Measurements from ENCODE around the gene CCR8. TPM values are rescaled to one million over a fixed set of nuclear protein-coding genes. Genes with fewer than 3 reads are reported as not detected.
"Not testable (repeated sequence)": the region's sequence is repeated elsewhere in the genome, so short reads cannot be mapped to it uniquely, and the experiment has no call there.

The CCR8 gene
- polyA plus RNA-seq, 1 donor = 0.09 TPM

DNA sequence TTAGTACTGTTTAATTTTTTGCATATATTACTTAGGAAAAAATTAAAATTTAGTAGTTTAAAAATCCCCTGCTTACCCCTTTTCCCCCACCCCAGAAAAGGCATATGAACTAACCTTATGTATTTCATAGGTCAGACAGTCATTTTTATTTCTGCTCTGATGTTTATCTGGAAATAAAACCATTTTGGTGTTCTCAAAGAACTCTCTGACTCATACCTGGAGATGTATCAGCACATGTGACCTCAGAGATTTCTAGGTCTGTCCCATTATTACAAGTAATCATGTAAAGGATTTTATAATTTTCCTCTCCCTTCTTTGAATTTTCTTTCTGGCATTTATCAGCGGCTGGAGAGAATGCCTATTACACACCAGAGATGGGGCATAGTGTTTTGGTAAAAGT lies 14.1 kb upstream of the CCR8 start:
- WGBS (ENCODE audit: insufficient coverage, low lambda C conversion rate) = no CpG with 5 or more reads among the region's 1 CpG
- Histone ChIP-seq H3K4me1 (ENCODE audit: control insufficient read depth, insufficient read depth, low read length) (peaks cover 7% of the 10 kb centered on the region), H3K27ac (ENCODE audit: low read length) (no peak overlapping the region), H3K4me3 (ENCODE audit: low read length) (no peak overlapping the region), H3K9me3 (ENCODE audit: control insufficient read depth, low read depth, low read length) (peaks cover 19% of the 10 kb centered on the region), H3K27me3 (ENCODE audit: control insufficient read depth, insufficient read depth, low read length) (no peaks in the 10 kb centered on the region), H3K36me3 (ENCODE audit: control insufficient read depth, insufficient read depth, low read length) (no peaks in the 10 kb centered on the region)
- DNase-seq = no peak

DNA sequence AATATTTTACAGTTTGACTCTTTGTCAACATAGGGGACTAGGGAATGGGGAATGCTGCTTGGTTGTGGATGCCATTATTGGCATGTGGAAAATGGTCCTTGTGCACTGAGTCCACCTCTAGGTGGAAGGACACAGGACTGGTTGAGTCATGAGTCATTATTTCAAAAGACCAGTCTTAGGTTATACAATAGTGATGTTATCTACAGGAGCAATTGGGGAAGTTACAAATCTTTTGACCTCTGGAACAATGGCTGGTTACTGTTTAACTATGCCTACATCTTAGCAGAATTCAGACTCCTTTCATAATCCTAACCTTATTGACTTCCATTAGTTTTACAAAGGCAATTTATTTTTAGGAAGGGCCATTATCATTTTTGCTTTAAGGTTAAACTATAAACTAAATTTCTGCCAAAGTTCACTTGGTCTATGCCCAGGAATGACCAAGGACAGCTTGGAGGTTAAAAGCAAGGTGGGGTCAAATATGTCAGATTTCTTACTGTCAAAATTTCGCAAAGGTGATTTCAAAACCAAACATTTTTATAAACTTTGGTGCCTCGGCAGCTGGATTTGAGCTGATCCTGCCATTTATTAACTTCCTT lies 11.8 kb upstream of the CCR8 start:
- no CpG with 5 or more reads among the region's 2 CpGs for WGBS (ENCODE audit: insufficient coverage, low lambda C conversion rate)
- Histone ChIP-seq H3K4me1 (ENCODE audit: control insufficient read depth, insufficient read depth, low read length) (peaks cover 7% of the 10 kb centered on the region), H3K4me3 (ENCODE audit: low read length) (no peak overlapping the region)

DNA sequence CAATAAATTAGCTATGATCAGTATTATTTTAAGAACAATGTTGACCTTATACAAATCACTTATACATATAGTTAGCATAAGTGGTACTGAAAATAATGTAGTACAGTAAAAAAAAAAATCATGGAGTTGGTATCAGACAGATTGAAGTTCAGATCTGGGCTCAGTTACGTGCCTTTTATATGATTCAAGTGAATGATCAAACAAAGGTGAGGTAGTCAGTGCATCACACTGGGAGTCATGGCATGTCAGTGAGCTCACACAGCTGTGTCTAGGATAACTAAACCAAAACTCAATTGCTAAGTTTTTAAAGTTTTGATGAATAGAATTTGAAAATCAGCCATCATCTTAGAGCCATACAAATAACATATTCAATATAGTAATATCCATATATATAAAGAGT lies 11.2 kb upstream of the CCR8 start:
- no CpG with 5 or more reads among the region's 1 CpG for WGBS (ENCODE audit: insufficient coverage, low lambda C conversion rate)
- no peaks in the 10 kb centered on the region for H3K27me3 ChIP-seq (ENCODE audit: control insufficient read depth, insufficient read depth, low read length)
- H3K36me3 ChIP-seq (ENCODE audit: control insufficient read depth, insufficient read depth, low read length) = no peaks in the 10 kb centered on the region
- no peak overlapping the region for H3K4me3 ChIP-seq (ENCODE audit: low read length)
- peaks cover 19% of the 10 kb centered on the region for H3K9me3 ChIP-seq (ENCODE audit: control insufficient read depth, low read depth, low read length)
- DNase-seq = peak in 1 of 2 donors; percentile 51
- H3K4me1 ChIP-seq (ENCODE audit: control insufficient read depth, insufficient read depth, low read length) = peaks cover 7% of the 10 kb centered on the region
- H3K27ac ChIP-seq (ENCODE audit: low read length) = peak overlapping the region; percentile 66

More for the DNA sequence above, 11.8 kb upstream of the CCR8 start:
- Histone ChIP-seq H3K27ac (ENCODE audit: low read length) (peak overlapping the region; percentile 66), H3K9me3 (ENCODE audit: control insufficient read depth, low read depth, low read length) (peaks cover 19% of the 10 kb centered on the region), H3K36me3 (ENCODE audit: control insufficient read depth, insufficient read depth, low read length) (no peaks in the 10 kb centered on the region), H3K27me3 (ENCODE audit: control insufficient read depth, insufficient read depth, low read length) (no peaks in the 10 kb centered on the region)
- peak; percentile 78 to 91 for DNase-seq

DNA sequence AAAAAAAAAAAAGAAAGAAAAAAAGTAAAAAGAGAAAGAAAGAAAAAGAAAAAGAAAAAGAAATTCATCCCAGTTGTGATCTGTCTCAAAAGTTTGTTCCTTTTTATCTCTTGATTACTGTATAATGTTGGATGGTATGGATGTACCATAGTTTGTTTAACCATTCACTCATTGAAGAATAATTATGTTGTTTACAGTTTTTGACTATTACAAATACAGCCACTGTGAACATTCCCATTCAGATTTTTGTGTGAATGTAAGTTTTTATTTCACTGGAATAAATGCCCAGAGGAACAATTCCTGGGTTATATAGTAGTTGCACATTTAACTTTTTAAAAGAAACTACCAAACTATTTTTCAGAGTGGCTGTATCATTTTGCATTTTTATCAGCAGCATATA lies 10.3 kb upstream of the CCR8 start:
- DNase-seq = no peak
- Histone ChIP-seq H3K36me3 (ENCODE audit: control insufficient read depth, insufficient read depth, low read length) (no peaks in the 10 kb centered on the region), H3K4me1 (ENCODE audit: control insufficient read depth, insufficient read depth, low read length) (peaks cover 7% of the 10 kb centered on the region), H3K27me3 (ENCODE audit: control insufficient read depth, insufficient read depth, low read length) (no peaks in the 10 kb centered on the region), H3K9me3 (ENCODE audit: control insufficient read depth, low read depth, low read length) (peaks cover 19% of the 10 kb centered on the region), H3K4me3 (ENCODE audit: low read length) (no peak overlapping the region), H3K27ac (ENCODE audit: low read length) (no peak overlapping the region)

DNA sequence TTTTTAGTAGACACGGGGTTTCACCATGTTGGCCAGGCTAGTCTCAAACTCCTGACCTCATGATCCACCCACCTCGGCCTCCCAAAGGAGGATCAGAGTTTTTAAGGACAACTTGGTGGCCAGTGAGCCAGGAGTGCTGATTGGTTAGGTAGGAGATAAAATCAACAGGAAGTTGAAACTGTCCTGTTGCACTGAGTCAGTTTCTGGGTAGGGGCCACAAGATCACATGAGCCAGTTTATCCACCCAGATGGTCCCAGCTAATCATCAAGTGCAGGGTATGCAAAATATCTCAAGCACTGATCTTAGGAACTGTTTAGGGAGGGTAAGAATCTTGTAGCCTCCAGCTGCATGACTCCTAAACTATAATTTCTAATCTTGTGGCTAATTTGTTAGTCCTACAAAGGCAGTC lies 7.9 kb upstream of the CCR8 start:
- H3K27me3 ChIP-seq (ENCODE audit: control insufficient read depth, insufficient read depth, low read length); DNase-seq; H3K9me3 ChIP-seq (ENCODE audit: control insufficient read depth, low read depth, low read length); H3K27ac ChIP-seq (ENCODE audit: low read length); H3K4me1 ChIP-seq (ENCODE audit: control insufficient read depth, insufficient read depth, low read length); H3K4me3 ChIP-seq (ENCODE audit: low read length); H3K36me3 ChIP-seq (ENCODE audit: control insufficient read depth, insufficient read depth, low read length): not testable (repeated sequence)
- WGBS (ENCODE audit: insufficient coverage, low lambda C conversion rate) = no CpG with 5 or more reads among the region's 2 CpGs

DNA sequence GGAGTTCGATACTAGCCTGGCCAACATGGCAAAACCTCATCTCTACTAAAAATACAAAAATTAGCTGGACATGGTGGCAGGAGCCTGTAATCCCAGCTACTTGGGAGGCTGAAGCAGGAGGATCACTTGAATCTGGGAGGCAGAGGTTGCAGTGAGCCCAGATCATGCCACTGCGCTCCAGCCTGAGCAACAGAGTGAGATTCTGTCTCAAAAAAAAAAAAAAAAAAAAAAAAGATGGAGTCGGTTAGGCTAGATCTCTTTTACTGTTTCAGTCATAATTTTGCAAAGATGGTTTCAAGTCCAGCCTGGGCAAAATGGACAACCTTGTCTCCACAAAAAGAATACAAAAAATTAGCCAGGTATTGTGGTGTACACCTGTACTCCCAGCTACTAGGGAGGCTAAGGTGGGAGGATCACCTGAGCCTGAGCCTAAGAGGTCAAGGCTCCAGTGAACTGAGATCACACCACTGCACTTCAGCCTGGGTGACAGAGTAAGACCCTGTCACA lies 7.2 kb upstream of the CCR8 start:
- H3K4me1 ChIP-seq (ENCODE audit: control insufficient read depth, insufficient read depth, low read length); DNase-seq; H3K9me3 ChIP-seq (ENCODE audit: control insufficient read depth, low read depth, low read length); H3K36me3 ChIP-seq (ENCODE audit: control insufficient read depth, insufficient read depth, low read length); H3K27me3 ChIP-seq (ENCODE audit: control insufficient read depth, insufficient read depth, low read length); H3K4me3 ChIP-seq (ENCODE audit: low read length); H3K27ac ChIP-seq (ENCODE audit: low read length): not testable (repeated sequence)
- WGBS (ENCODE audit: insufficient coverage, low lambda C conversion rate) = no CpG with 5 or more reads among the region's 3 CpGs

DNA sequence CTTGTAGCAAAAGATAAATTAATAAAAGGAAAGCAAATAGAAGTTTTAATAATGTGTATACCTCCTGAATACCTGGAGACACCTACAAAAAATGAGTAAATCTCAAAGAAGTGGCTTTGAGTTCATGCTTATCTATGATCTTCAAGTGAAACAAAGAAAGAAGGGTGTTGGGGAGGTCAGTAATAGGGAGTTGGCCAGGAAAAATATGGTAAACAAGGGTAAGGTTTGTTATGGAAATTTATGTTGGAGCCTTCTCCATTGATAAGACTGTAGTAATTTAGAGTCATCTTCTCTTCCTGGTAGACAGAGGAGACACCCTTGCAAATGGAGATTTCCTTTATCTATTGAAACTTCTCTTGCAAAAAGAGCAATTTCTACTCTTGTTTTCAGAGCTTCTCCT lies 6.6 kb upstream of the CCR8 start:
- DNase-seq = no peak
- H3K27ac ChIP-seq (ENCODE audit: low read length) = no peak overlapping the region
- H3K4me1 ChIP-seq (ENCODE audit: control insufficient read depth, insufficient read depth, low read length) = peaks cover 3% of the 10 kb centered on the region
- no peaks in the 10 kb centered on the region for H3K27me3 ChIP-seq (ENCODE audit: control insufficient read depth, insufficient read depth, low read length)
- no peaks in the 10 kb centered on the region for H3K9me3 ChIP-seq (ENCODE audit: control insufficient read depth, low read depth, low read length)
- H3K4me3 ChIP-seq (ENCODE audit: low read length) = no peak overlapping the region
- no peaks in the 10 kb centered on the region for H3K36me3 ChIP-seq (ENCODE audit: control insufficient read depth, insufficient read depth, low read length)

DNA sequence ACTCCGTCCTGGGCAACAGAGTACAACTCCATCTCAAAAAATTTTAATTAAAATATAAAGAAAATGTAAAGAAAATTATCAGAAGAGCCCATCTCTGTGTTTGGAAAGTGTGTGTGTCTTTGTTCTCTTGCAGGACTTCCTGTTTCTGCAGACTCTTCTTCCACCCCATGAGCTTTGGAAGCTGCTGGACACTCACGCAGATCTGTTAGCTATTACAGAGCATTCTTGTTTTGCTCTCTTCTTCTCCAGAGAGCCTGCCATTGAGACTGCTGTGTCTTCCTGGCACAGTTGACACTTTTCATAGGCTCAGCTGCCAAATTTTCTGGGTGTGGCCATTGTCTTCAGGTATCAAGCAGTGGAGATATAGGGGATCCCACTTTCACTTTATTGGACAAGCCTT lies 6.0 kb upstream of the CCR8 start:
- Histone ChIP-seq H3K27ac (ENCODE audit: low read length) (no peak overlapping the region), H3K36me3 (ENCODE audit: control insufficient read depth, insufficient read depth, low read length) (no peaks in the 10 kb centered on the region), H3K27me3 (ENCODE audit: control insufficient read depth, insufficient read depth, low read length) (no peaks in the 10 kb centered on the region), H3K4me3 (ENCODE audit: low read length) (no peak overlapping the region), H3K4me1 (ENCODE audit: control insufficient read depth, insufficient read depth, low read length) (no peaks in the 10 kb centered on the region), H3K9me3 (ENCODE audit: control insufficient read depth, low read depth, low read length) (no peaks in the 10 kb centered on the region)
- no peak for DNase-seq
- WGBS (ENCODE audit: insufficient coverage, low lambda C conversion rate) = no CpG with 5 or more reads among the region's 2 CpGs

DNA sequence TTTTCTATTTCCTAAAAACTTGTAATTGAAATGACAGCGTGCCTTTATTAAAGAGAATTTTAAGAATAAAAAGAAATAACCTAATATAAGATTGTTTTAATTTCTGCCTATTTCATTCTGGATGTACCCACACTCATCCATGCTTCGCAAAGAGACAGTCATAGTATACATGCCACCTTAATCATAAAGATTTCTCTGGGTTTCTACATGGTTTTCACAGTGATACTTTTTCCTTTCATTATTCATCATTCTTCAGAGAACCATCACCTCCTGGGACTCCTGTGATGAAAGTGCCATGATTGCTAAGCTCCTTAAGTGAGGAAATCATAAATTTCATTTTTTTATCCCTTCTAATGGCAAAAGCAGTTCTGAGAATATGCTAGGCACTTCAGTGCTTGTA lies 4.3 kb upstream of the CCR8 start:
- no peak overlapping the region for H3K4me3 ChIP-seq (ENCODE audit: low read length)
- H3K4me1 ChIP-seq (ENCODE audit: control insufficient read depth, insufficient read depth, low read length) = no peaks in the 10 kb centered on the region
- WGBS (ENCODE audit: insufficient coverage, low lambda C conversion rate) = 100% methylated on average over 1 of the region's 2 CpGs
- DNase-seq = no peak
- no peak overlapping the region for H3K27ac ChIP-seq (ENCODE audit: low read length)
- no peaks in the 10 kb centered on the region for H3K36me3 ChIP-seq (ENCODE audit: control insufficient read depth, insufficient read depth, low read length)
- no peaks in the 10 kb centered on the region for H3K9me3 ChIP-seq (ENCODE audit: control insufficient read depth, low read depth, low read length)
- H3K27me3 ChIP-seq (ENCODE audit: control insufficient read depth, insufficient read depth, low read length) = no peaks in the 10 kb centered on the region

DNA sequence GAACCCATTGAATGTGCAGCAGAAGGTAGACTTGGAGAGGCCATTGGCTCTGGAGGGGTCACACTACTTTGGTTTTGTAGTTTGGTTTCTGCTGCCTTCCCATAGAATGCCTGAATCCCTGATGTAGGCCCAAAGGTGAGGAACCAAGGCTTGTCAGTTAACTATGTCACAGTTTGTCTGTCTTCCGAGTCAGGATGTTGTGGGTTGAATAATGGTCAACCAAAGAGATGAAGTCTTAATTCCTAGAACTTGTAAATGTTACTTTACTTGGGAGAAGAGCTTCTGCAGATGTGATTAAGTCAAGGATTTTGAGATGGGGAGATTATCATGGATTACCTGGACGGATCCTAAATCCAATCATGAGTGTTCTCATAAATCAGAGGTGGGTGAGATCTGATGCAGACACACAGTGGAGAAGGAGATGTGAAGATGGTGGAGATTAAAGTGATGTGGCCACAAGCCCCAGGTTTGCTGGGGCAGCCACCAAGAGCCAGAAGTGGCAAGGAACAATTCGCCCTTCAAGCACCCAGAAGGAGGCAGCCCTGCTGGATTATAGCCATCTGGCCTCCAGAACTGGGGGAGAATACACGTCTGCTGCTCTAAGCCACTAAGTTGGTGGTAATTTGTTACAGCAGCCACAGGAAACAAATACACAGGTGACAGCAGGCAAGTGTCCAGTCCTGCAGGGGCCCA lies 2.3 kb upstream of the CCR8 start:
- no peak overlapping the region for H3K4me3 ChIP-seq (ENCODE audit: low read length)
- no CpG with 5 or more reads among the region's 4 CpGs for WGBS (ENCODE audit: insufficient coverage, low lambda C conversion rate)
- no peaks in the 10 kb centered on the region for H3K4me1 ChIP-seq (ENCODE audit: control insufficient read depth, insufficient read depth, low read length)
- H3K27me3 ChIP-seq (ENCODE audit: control insufficient read depth, insufficient read depth, low read length) = no peaks in the 10 kb centered on the region
- H3K9me3 ChIP-seq (ENCODE audit: control insufficient read depth, low read depth, low read length) = no peaks in the 10 kb centered on the region
- no peak overlapping the region for H3K27ac ChIP-seq (ENCODE audit: low read length)
- no peak for DNase-seq
- H3K36me3 ChIP-seq (ENCODE audit: control insufficient read depth, insufficient read depth, low read length) = no peaks in the 10 kb centered on the region

DNA sequence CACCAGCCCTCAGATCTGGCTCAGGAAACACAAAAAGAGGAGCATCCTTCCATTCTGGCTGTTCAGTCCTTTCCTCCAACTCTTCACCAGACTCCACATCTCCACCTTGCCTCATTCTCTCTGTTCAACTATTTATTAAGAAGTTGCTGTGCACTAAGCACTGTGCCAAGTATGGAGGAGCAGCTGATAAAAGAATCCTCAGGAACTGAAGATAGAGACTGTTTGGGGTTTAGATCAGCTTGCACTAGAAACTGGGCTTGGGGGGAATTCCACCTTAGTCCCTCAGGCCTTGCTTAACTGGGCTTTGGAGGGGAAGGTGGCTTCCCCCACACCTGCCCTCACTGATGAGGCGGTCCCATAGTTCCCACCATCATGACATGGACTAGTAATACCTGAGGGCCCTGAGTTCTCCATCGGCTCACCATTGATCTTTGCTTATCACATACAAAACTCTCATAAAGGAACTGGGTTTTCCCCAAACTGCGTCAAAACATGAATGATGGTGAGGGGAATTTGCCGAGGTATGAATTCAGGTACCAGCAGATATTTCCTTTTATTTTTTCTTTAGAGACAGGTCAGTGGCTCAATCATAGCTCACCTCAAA lies 1.7 kb upstream of the CCR8 start:
- Histone ChIP-seq H3K36me3 (ENCODE audit: control insufficient read depth, insufficient read depth, low read length) (no peaks in the 10 kb centered on the region), H3K27me3 (ENCODE audit: control insufficient read depth, insufficient read depth, low read length) (no peaks in the 10 kb centered on the region), H3K4me1 (ENCODE audit: control insufficient read depth, insufficient read depth, low read length) (no peaks in the 10 kb centered on the region), H3K4me3 (ENCODE audit: low read length) (no peak overlapping the region), H3K9me3 (ENCODE audit: control insufficient read depth, low read depth, low read length) (no peaks in the 10 kb centered on the region), H3K27ac (ENCODE audit: low read length) (no peak overlapping the region)
- DNase-seq = no peak
- WGBS (ENCODE audit: insufficient coverage, low lambda C conversion rate) = no CpG with 5 or more reads among the region's 4 CpGs

All from large intestine (tissue), 3 donors.